Chondrocyte (in vitro differentiated cells): ENCODE measurements around the gene MAP2. TPM values are rescaled to one million over a fixed set of nuclear protein-coding genes. Genes with fewer than 3 reads are reported as not detected.

Experiments used
- DNase-seq: peaks from one replicate; pipeline ENCODE4 v3.0.0; 2021; ENCODE audit warnings: mixed read lengths, low spot score
- H3K27ac Mint-ChIP-seq: one replicate; pipeline ENCODE4 v1.8.0; 2021; ENCODE audit warnings: mild to moderate bottlenecking, moderate library complexity, mixed read lengths; ENCODE audit not compliant: unreplicated experiment
- H3K27me3 Mint-ChIP-seq: 2 replicates; pipeline ENCODE4 v1.8.0; 2021; ENCODE audit warnings: low read depth, mixed read lengths
- H3K36me3 Mint-ChIP-seq: 2 replicates; pipeline ENCODE4 v1.8.0; 2021; ENCODE audit warnings: low read depth, mixed read lengths
- H3K4me1 Mint-ChIP-seq: 2 replicates; pipeline ENCODE4 v1.8.0; 2021; ENCODE audit warnings: low read depth, mild to moderate bottlenecking, mixed read lengths
- H3K4me3 Mint-ChIP-seq: one replicate; pipeline ENCODE4 v1.8.0; 2021; ENCODE audit warnings: mild to moderate bottlenecking, moderate library complexity, mixed read lengths; ENCODE audit not compliant: unreplicated experiment
- H3K9me3 Mint-ChIP-seq: 2 replicates; pipeline ENCODE4 v1.8.0; 2021; ENCODE audit warnings: low read depth, mixed read lengths
- CTCF ChIP-seq: fragments of 200-600 bp; sonication (generic); IDR thresholded peaks from 2 replicates; pipeline ENCODE4 v1.5.0; 2021; ENCODE audit warnings: antibody characterized with exemption, mild to moderate bottlenecking, moderate library complexity
- total RNA-seq: library from RNA; stranded (reverse); gene quantifications from 3 replicates; pipeline ENCODE4 v1.2.1, GENCODE V29; 2021

The MAP2 gene
- total RNA-seq, 1 donor from 2014 or later: 13.9 TPM

- no peak for TF ChIP-seq CTCF
- no peak overlapping the region for H3K27ac Mint-ChIP-seq
- no peaks in the 10 kb centered on the region for H3K9me3 Mint-ChIP-seq
- peaks cover 2% of the 10 kb centered on the region for H3K27me3 Mint-ChIP-seq
- no peak overlapping the region for H3K4me3 Mint-ChIP-seq
- H3K36me3 Mint-ChIP-seq: no peaks in the 10 kb centered on the region
- no peak for DNase-seq
- peaks cover 8% of the 10 kb centered on the region for H3K4me1 Mint-ChIP-seq
These were observed 213.4 kb downstream of the MAP2 start for GRCh38 chr2:209637293-209637692.

GRCh38 chr2:209638346-209638745, 214.5 kb downstream of the MAP2 start:
- Mint-ChIP-seq H3K4me1 (peaks cover 11% of the 10 kb centered on the region), H3K27ac (no peak overlapping the region), H3K9me3 (no peaks in the 10 kb centered on the region), H3K4me3 (no peak overlapping the region), H3K27me3 (no peaks in the 10 kb centered on the region), H3K36me3 (no peaks in the 10 kb centered on the region)
- no peak for DNase-seq
- no peak for TF ChIP-seq CTCF

GRCh38 chr2:209640358-209640757, 216.5 kb downstream of the MAP2 start:
- Mint-ChIP-seq H3K4me3 (no peak overlapping the region), H3K36me3 (no peaks in the 10 kb centered on the region), H3K27me3 (no peaks in the 10 kb centered on the region), H3K4me1 (peaks cover 23% of the 10 kb centered on the region), H3K27ac (no peak overlapping the region), H3K9me3 (no peaks in the 10 kb centered on the region)
- DNase-seq: no peak
- no peak for TF ChIP-seq CTCF

- no peak for DNase-seq
- no peaks in the 10 kb centered on the region for H3K36me3 Mint-ChIP-seq
- peaks cover 23% of the 10 kb centered on the region for H3K4me1 Mint-ChIP-seq
- H3K9me3 Mint-ChIP-seq: peaks cover 3% of the 10 kb centered on the region
- no peak overlapping the region for H3K4me3 Mint-ChIP-seq
- no peaks in the 10 kb centered on the region for H3K27me3 Mint-ChIP-seq
- TF ChIP-seq CTCF: no peak
- H3K27ac Mint-ChIP-seq: no peak overlapping the region
These were observed 218.4 kb downstream of the MAP2 start for GRCh38 chr2:209642146-209642820.

GRCh38 chr2:209644842-209645241, 221.0 kb downstream of the MAP2 start:
- H3K9me3 Mint-ChIP-seq: peaks cover 3% of the 10 kb centered on the region
- no peak for DNase-seq
- H3K4me3 Mint-ChIP-seq: no peak overlapping the region
- no peaks in the 10 kb centered on the region for H3K27me3 Mint-ChIP-seq
- no peak overlapping the region for H3K27ac Mint-ChIP-seq
- no peak for TF ChIP-seq CTCF
- H3K36me3 Mint-ChIP-seq: no peaks in the 10 kb centered on the region
- H3K4me1 Mint-ChIP-seq: peaks cover 23% of the 10 kb centered on the region
